ENCODE results near the gene MRPL14.

MRPL14 gene

DNA sequence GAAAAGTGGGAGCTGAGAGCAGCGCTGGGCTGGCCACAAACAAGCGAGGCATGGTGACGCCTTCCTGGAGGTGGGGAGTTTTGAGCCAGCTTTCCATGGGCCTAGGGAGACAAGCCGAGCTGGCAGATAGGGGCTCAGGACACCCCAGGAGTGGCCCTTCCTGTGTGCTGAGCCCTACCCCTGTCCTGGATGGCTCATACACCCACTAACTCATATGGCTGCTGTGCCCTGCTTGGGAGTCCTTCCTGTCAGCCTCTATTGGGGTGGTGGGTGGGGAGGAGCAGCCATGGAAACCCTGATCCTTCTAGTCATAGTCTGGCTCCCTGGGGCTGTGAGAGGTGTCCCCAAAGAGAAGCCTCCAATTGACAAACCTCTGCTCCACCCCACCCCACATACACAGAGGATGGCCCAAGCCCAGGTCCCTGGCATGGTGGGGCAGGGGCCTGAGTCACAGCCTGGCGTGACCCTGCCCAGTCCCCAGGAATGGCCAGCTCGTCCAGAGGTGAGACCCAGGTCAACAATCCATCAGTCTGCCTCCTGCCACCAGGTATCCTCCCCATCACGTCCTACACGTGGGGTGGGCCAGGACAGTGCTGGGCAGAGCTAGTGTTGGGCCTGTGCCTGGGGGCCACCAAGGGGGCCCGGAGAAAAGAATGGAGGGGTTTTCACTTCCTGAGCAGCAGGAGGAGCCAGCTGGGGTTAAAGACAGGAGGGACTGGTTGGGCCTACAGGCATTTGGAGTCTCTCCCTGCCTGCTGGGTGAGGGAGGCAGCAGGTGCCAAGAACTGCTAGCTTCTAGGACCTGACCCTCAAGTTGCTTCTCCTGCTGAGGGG lies 52.2 kb downstream of the MRPL14 start:
- in situ Hi-C loops (cut with HindIII; ENCODE audit: low pct_ligation_motif_present, low pct_unique_long_range_greater_than_20kb, low sequenced_read_pairs), result no loop called here
- DNase-seq, result no peak

- in situ Hi-C loops (cut with HindIII; ENCODE audit: low pct_ligation_motif_present, low pct_unique_long_range_greater_than_20kb, low sequenced_read_pairs), result no loop called here
- DNase-seq, result peak; percentile 66
These were observed 52.8 kb downstream of the MRPL14 start for GRCh38 chr6:44074439-44074812.

GRCh38 chr6:44073612-44074438 lies 53.4 kb downstream of the MRPL14 start:
- no peak for DNase-seq
- in situ Hi-C loops (cut with HindIII; ENCODE audit: low pct_ligation_motif_present, low pct_unique_long_range_greater_than_20kb, low sequenced_read_pairs), result no loop called here

GRCh38 chr6:44072959-44073611 lies 54.2 kb downstream of the MRPL14 start:
- peak; percentile 81 for DNase-seq
- in situ Hi-C loops (cut with HindIII; ENCODE audit: low pct_ligation_motif_present, low pct_unique_long_range_greater_than_20kb, low sequenced_read_pairs), result no loop called here

- in situ Hi-C loops (cut with HindIII; ENCODE audit: low pct_ligation_motif_present, low pct_unique_long_range_greater_than_20kb, low sequenced_read_pairs), result no loop called here
- no peak for DNase-seq
These were observed 54.7 kb downstream of the MRPL14 start for GRCh38 chr6:44072452-44072958.

GRCh38 chr6:44071670-44072451 lies 55.4 kb downstream of the MRPL14 start:
- in situ Hi-C loops (cut with HindIII; ENCODE audit: low pct_ligation_motif_present, low pct_unique_long_range_greater_than_20kb, low sequenced_read_pairs), result no loop called here
- DNase-seq, result peak; percentile 60

DNA sequence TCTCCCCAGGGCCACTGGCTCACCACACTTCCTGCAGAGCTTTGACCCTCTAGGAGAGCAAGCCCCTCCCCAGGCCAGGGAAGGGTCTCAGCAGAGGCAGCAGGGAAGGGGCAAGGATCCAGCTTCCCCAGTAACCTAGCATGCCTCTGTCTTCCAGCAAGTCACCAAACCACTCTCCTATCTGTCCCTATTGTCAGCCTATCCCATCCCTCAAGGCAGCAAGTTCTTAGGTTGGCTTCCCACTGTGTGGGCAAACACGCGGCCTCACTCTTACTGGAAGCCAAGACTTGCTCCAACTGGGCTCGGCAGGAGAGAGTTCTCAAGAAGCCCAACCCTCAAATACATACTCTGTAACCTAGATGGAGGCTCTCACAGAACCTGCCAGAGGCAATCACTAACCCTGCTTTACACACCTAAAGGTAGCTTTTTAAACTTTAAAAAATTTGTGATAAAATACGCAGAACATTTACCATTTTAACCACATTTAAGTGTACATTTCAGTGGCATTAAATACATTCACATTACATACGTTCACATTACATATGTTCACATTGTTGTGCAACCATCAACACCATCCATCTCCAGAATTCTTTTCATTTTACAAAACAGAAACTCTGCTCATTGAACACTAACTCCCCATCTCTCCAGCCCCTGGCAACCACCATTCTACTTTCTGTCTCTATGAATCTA lies 58.5 kb downstream of the MRPL14 start:
- DNase-seq, result no peak
- in situ Hi-C loops (cut with HindIII; ENCODE audit: low pct_ligation_motif_present, low pct_unique_long_range_greater_than_20kb, low sequenced_read_pairs), result no loop called here

DNA sequence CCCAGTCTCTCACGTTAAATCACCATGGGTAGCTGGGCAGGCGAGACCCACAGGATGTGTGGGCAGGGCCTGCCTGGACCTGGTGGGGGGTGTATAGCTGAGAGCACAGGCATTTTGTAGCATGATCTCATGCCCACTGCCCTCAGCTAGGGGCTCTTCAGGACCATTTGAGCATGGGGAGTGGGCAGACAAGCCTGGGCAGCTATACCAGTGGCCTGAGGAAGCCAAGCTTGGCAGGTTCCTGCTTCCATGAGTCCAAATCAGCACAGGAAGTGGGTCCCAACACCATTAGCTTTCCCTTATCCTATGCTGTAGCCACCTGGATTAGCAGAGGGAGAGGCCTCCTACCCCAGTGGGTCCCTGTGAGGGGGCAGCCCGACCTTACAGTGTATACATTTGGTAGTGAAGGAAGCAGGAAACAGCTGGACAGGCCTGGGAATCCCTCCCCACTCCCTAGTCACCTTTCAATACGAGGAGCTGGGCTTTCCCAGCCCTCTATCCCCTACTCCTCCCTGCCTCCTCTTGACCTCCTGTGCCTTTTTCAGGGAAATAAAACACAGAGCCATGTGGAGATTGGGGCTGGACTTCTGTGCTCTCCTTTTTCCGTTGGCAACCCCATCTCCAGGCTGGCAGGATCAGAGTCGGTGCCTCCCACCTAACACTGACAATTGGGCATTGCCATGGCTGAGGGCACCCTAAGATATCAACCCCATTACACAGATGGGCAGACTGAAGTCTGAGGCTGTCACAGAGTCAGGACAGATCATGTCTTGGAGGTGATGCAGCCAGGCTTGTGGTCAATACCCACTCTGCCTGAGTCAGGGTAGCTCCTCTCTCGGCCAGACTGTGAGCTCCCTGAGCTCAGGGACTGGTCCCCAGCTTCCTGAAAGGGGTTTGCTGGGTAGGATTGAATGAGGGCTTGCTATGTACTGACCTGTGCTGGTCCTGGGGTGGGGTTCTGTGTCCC lies 59.8 kb downstream of the MRPL14 start:
- in situ Hi-C loops (cut with HindIII; ENCODE audit: low pct_ligation_motif_present, low pct_unique_long_range_greater_than_20kb, low sequenced_read_pairs), result no loop called here
- no peak for DNase-seq

GRCh38 chr6:44066394-44067172 lies 60.7 kb downstream of the MRPL14 start:
- DNase-seq, result no peak
- in situ Hi-C loops (cut with HindIII; ENCODE audit: low pct_ligation_motif_present, low pct_unique_long_range_greater_than_20kb, low sequenced_read_pairs), result no loop called here

DNA sequence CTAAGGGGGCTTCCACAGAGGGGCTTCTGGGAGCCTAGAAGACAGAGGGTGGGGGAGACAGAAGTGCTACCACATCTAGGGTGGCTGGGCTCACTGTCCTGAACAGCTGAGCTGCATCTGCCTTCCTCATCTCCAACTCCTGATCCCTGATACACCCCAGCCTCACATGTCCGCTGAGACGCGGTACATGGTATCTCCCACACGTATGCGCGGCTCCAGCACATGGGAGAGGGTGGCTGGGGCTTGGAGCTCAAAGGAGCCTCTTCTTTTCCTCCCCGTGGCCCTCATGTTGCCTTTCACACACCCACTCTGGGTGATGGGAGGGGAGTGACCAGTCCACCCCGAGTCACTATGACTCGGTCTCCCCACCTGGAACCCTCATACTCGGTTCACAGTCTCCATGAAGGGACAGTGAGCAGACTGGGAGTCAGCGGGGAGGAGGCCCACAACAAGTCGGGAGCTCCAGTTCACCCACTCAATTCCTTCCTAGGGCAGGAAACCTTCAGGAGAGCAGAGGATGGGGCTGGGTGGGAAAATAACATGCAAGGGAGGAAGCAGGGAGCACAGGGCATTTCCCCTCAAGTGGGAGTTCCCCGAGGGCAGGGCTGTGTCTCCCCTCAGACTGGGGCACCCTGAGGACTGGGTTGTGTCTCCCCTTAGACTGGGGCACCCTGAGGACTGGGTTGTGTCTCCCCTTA lies 61.7 kb downstream of the MRPL14 start:
- no peak for DNase-seq
- in situ Hi-C loops (cut with HindIII; ENCODE audit: low pct_ligation_motif_present, low pct_unique_long_range_greater_than_20kb, low sequenced_read_pairs), result no loop called here

- in situ Hi-C loops (cut with HindIII; ENCODE audit: low pct_ligation_motif_present, low pct_unique_long_range_greater_than_20kb, low sequenced_read_pairs), result no loop called here
- DNase-seq, result no peak
These were observed 62.3 kb downstream of the MRPL14 start for GRCh38 chr6:44064948-44065272.

GRCh38 chr6:44064089-44064947 lies 62.9 kb downstream of the MRPL14 start:
- DNase-seq, result peak; percentile 71
- in situ Hi-C loops (cut with HindIII; ENCODE audit: low pct_ligation_motif_present, low pct_unique_long_range_greater_than_20kb, low sequenced_read_pairs), result no loop called here

DNA sequence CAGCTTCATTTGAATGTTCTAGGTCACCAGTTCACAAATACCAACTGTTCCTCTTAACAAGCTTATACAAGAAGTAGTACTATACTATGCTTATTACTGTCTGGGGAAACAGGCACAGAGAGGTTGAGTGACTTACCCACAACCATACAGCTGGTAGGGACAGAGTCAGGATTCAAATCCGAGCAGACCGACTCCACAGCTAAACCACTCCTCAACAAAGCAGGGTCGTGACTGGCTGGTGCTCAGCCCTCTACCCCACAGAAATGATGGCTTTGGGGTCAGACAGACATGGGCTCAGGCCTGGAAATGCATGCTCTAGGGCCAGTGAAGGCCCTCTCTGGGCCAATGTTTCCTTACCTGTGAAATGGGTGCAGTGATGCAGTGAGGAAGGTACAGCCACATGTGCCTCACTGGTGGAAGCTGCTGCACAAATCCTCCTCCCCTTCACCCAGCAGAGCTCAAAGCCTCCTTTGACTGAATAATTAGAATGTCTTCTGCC lies 63.6 kb downstream of the MRPL14 start:
- in situ Hi-C loops (cut with HindIII; ENCODE audit: low pct_ligation_motif_present, low pct_unique_long_range_greater_than_20kb, low sequenced_read_pairs), result no loop called here
- DNase-seq, result no peak

Measured in ACHN (cell line).